Ishikawa (cell line): ENCODE results near the gene KMT2E.

Source experiments
- CEBPB ChIP-seq: IDR thresholded peaks from 2 replicates; pipeline ENCODE4 v1.6.1; 2012
- CREB1 ChIP-seq: IDR thresholded peaks from 2 replicates; pipeline ENCODE4 v1.6.1; 2012; ENCODE audit warnings: low read depth
- EGR1 ChIP-seq: IDR thresholded peaks from 2 replicates; pipeline ENCODE4 v1.6.1; 2012
- EP300 ChIP-seq: IDR thresholded peaks from 2 replicates; pipeline ENCODE4 v1.6.1; 2012; ENCODE audit warnings: borderline replicate concordance
- FOXM1 ChIP-seq: IDR thresholded peaks from 2 replicates; pipeline ENCODE4 v1.6.1; 2012; ENCODE audit warnings: low read depth, borderline replicate concordance
- NFIC ChIP-seq: IDR thresholded peaks from 2 replicates; pipeline ENCODE4 v1.6.1; 2012
- RAD21 ChIP-seq: IDR thresholded peaks from 2 replicates; pipeline ENCODE4 v1.6.1; 2012; ENCODE audit warnings: low read depth
- TAF1 ChIP-seq: IDR thresholded peaks from 2 replicates; pipeline ENCODE4 v1.6.1; 2012; ENCODE audit warnings: low read depth, mild to moderate bottlenecking
- TCF12 ChIP-seq: IDR thresholded peaks from 2 replicates; pipeline ENCODE4 v1.6.1; 2012; ENCODE audit warnings: low read depth
- TEAD4 ChIP-seq: IDR thresholded peaks from 2 replicates; pipeline ENCODE4 v1.6.1; 2012
- YY1 ChIP-seq: IDR thresholded peaks from 2 replicates; pipeline ENCODE4 v1.6.1; 2012; ENCODE audit warnings: low read depth
- ZBTB7A ChIP-seq: IDR thresholded peaks from 2 replicates; pipeline ENCODE4 v1.6.1; 2012; ENCODE audit warnings: low read depth
- TF ChIP-seq, protein P1 (sequence below): IDR thresholded peaks from 2 replicates; pipeline ENCODE4 v1.6.1; 2012
- TF ChIP-seq, protein P2 (sequence below): IDR thresholded peaks from 2 replicates; pipeline ENCODE4 v1.6.1; 2012
- TF ChIP-seq, protein P3 (sequence below): IDR thresholded peaks from 2 replicates; pipeline ENCODE4 v1.6.1; 2012; ENCODE audit warnings: low read depth, mild to moderate bottlenecking

Gene KMT2E

DNA sequence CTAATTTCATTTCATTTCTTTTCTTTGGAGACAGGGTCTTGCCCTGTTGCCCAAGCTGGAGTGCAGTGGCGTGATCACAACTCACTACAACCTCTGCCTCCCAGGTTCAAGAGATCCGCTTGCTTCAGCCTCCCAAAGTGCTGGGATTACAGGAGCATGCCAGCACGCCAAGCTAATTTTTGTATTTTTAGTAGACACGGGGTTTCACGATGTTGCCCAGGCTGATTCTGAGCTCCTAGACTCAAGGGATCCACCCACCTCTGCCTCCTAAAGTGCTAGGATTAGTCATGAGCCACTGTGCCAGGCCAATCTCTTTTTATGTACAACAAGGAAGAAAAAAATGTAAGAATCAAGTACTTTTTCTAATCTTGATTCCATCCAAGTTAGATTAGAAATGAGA lies 10.7 kb upstream of the KMT2E start:
- TF ChIP-seq TAF1 (no peak), YY1 (no peak), TEAD4 (no peak), FOXM1 (no peak), NFIC (no peak), CEBPB (no peak), EGR1 (no peak), EP300 (no peak), TCF12 (no peak), RAD21 (no peak), CREB1 (no peak), ZBTB7A (no peak)
- TF ChIP-seq, protein P1, sequence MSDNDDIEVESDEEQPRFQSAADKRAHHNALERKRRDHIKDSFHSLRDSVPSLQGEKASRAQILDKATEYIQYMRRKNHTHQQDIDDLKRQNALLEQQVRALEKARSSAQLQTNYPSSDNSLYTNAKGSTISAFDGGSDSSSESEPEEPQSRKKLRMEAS = no peak
- TF ChIP-seq, protein P2, sequence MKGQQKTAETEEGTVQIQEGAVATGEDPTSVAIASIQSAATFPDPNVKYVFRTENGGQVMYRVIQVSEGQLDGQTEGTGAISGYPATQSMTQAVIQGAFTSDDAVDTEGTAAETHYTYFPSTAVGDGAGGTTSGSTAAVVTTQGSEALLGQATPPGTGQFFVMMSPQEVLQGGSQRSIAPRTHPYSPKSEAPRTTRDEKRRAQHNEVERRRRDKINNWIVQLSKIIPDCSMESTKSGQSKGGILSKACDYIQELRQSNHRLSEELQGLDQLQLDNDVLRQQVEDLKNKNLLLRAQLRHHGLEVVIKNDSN = no peak
- TF ChIP-seq, protein P3, sequence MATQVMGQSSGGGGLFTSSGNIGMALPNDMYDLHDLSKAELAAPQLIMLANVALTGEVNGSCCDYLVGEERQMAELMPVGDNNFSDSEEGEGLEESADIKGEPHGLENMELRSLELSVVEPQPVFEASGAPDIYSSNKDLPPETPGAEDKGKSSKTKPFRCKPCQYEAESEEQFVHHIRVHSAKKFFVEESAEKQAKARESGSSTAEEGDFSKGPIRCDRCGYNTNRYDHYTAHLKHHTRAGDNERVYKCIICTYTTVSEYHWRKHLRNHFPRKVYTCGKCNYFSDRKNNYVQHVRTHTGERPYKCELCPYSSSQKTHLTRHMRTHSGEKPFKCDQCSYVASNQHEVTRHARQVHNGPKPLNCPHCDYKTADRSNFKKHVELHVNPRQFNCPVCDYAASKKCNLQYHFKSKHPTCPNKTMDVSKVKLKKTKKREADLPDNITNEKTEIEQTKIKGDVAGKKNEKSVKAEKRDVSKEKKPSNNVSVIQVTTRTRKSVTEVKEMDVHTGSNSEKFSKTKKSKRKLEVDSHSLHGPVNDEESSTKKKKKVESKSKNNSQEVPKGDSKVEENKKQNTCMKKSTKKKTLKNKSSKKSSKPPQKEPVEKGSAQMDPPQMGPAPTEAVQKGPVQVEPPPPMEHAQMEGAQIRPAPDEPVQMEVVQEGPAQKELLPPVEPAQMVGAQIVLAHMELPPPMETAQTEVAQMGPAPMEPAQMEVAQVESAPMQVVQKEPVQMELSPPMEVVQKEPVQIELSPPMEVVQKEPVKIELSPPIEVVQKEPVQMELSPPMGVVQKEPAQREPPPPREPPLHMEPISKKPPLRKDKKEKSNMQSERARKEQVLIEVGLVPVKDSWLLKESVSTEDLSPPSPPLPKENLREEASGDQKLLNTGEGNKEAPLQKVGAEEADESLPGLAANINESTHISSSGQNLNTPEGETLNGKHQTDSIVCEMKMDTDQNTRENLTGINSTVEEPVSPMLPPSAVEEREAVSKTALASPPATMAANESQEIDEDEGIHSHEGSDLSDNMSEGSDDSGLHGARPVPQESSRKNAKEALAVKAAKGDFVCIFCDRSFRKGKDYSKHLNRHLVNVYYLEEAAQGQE = no peak

DNA sequence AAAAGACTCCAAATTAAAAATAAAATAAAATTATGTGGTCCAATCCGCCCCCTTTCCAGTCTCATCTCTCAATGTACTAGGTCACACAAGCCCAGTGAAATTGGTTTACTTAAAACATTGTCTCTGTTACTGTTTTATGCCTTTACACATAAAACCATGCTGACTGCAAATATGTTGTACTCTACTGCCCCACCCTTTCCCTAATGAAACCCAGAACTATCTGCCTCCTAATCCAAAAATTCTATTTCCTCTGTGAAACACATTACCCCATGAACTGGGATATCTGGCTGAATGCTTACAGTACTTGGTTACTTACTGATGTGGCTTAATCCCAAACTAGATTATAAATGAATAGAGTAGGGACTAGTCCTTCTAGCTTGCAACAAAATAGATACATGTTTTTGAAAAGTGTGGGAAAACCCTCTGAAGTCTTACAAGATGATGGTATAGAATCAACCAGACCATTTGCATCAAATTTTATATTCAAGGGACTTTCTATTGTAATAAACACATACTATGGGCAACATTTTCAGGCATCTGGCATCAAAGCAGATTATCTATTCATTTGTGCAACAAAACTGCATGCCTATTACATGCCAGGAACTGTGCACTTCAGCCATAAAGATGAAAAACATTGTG lies 10.0 kb upstream of the KMT2E start:
- TF ChIP-seq, protein P2 = no peak
- TF ChIP-seq, protein P3 = no peak
- TF ChIP-seq TEAD4 (no peak), YY1 (no peak), EGR1 (no peak), EP300 (no peak), TAF1 (no peak), FOXM1 (no peak), ZBTB7A (no peak), NFIC (no peak), CREB1 (no peak), CEBPB (no peak), TCF12 (no peak), RAD21 (no peak)
- TF ChIP-seq, protein P1 = no peak

DNA sequence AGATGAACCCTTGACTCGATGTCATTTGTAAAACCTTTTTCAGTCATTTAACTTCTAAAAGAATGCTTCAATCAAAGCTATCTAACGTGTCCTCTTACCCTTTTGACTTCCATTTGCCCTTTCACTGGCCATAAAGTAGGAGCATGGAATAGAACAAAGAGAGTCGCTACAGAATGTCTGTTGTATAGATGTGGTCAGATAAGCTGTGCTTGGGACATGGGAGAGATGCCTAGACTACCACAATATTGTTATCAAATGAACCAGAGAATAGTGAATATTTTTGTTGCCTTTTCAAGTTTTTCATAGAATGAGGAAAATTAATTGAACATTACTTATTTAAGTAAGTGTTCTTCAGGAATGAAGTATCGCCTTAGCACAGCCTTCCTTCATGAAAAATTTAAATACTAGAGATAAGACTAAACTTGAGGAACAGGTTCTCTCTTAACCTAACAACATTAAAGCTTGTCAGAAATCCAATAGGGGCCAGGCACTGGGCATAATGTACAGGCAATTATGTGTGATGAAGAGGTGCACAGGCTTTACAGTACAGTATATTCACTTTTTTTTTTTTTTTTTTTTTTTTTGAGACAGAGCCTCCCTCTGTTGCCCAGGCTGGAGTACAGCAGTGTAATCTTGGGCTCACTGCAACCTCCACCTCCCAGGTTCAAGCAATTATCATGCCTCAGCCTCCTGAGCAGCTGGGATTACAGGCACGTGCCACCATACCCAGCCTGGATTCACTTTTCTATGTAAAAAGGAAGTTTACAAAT lies 7.5 kb upstream of the KMT2E start:
- TF ChIP-seq ZBTB7A = no peak
- TF ChIP-seq NFIC = no peak
- TF ChIP-seq TEAD4 = no peak
- TF ChIP-seq, protein P2 = no peak
- TF ChIP-seq EP300 = no peak
- TF ChIP-seq EGR1 = no peak
- no peak for TF ChIP-seq CREB1
- TF ChIP-seq, protein P3 = no peak
- TF ChIP-seq TAF1 = no peak
- TF ChIP-seq CEBPB = no peak
- TF ChIP-seq, protein P1 = no peak
- no peak for TF ChIP-seq TCF12
